OCI-LY7 (cell line): ENCODE data around the gene TFB1M.

Experiments
- CTCF ChIP-seq: fragments of 200-600 bp; sonication (generic); conservative IDR thresholded peaks from 2 replicates; pipeline ENCODE4 v1.5.1; 2014; ENCODE audit warnings: mild to moderate bottlenecking, antibody characterized with exemption, low read length, moderate library complexity, mixed read lengths
- EZH2phosphoT487 ChIP-seq: fragments of 200-600 bp; sonication (generic); IDR thresholded peaks from 2 replicates; pipeline ENCODE4 v1.6.1; 2018; ENCODE audit warnings: low read depth, borderline replicate concordance, mild to moderate bottlenecking, mixed run types, antibody characterized with exemption, low read length, moderate library complexity, mixed read lengths

DNA sequence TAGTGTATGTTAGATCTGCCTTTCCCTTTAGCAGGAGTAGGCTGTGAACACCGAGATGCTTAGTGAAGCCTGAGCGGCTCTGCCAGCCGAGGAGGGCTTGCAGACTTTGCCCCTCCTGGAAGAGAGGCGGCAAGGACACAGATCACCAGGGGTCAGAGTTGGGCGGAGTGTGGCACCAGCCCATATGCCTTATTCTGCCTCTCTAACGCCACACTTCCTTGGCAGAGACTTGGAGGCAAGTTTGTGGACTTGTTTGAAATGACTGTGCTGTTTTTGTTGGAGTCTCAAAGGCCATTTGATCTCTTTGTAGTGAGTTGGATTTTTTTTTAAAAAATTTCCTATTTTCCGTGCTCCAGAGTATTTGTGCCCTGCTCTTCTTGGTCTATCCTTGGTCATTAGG lies 95.0 kb downstream of the TFB1M start:
- TF ChIP-seq EZH2phosphoT487 = no peak
- TF ChIP-seq CTCF = no peak
